ENCODE data around the gene EPB41L4B.

EPB41L4B gene

GRCh38 chr9:109319626-109320241, 1.1 kb downstream of the EPB41L4B start:
- DNase-seq = peak; percentile 9

- DNase-seq = peak; percentile 48
These were observed 1.7 kb downstream of the EPB41L4B start for GRCh38 chr9:109319017-109319625.

DNA sequence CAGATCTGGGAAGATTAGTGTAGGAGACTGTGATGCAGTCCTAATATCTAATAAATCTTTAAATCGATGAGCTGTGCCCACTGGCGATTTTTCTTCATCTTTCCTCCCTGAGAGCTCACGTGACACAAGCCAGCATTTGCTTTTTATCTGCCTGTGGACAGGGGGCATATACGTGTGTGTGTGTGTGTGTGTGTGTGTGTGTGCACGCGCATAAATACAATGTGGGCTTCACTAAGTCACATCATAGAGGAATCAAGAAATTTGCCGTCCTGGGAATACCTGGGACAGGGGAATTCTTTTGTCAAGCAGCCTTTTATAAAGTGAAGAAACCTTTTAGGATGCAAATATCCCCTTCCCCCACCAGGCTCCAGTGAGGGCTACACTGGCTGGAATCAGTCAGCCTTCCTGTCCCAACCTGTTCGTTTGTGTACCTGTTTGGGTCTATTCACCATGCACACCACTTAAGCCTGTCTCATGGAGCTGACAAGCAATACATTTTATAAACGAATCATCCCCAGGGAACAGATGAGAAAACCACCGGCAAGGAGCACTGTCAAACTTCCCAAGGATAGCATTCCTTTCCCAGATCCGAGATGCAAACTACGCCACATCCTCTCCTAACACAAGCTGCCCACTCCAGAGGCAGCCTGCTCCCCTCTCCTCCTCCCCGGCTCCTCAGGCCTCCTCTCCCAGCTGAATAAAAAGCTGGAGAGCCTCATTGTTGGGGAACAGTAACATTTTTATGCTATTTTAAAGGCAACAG, 2.7 kb downstream of the EPB41L4B start:
- peak; percentile 23 for DNase-seq

DNA sequence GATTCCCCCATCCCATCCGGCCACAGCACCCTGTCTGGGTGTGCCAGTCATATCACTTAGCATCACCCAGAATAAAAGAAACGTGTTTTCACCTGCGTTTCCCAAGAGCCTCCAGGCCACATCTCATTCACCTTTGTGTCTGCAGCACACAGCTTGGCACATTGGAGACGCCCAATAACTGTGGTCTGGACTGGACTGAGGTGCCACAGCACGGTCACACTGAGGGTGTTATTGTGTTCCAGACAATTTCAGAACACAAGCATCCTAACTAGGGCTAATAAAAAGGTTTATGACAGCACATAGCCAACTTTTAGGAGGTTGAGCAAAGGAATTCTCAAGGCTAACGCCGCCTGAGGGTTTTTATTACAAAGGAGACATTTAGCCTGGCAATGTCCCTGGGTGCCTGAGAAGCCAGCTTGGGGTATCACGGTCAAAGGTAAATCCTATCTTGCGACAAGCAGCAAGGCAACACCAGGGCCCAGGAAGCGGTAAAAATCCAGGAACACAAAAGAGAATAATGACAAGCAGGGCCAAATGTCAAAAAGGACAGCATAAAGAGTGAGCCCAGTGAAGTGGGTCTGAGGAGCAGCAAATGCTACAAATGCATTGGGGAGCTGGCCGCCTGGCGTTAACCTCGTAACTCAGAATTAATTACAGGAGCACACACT, 3.4 kb downstream of the EPB41L4B start:
- DNase-seq = no peak

DNA sequence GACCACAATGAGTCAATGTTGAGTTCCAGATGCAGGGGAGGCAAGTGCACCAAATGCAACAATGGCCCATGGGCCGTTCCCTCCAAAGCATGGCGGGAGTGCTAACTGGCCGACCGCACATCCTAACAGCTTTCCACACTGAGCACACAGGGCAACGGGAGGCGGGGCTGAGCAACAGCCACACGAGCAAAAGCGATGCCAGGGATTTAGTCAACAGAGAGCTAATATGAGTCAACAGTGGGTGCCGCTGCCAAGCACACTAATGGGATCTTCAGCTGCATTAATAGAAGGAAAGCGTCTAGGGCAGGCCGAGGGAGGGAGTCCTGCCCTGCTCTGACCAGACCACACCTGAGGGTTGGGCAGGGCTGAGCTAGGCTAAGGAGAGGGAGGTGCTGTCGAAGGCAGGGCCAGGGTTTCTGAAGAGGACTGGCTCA, 4.6 kb downstream of the EPB41L4B start:
- DNase-seq = peak; percentile 96

DNA sequence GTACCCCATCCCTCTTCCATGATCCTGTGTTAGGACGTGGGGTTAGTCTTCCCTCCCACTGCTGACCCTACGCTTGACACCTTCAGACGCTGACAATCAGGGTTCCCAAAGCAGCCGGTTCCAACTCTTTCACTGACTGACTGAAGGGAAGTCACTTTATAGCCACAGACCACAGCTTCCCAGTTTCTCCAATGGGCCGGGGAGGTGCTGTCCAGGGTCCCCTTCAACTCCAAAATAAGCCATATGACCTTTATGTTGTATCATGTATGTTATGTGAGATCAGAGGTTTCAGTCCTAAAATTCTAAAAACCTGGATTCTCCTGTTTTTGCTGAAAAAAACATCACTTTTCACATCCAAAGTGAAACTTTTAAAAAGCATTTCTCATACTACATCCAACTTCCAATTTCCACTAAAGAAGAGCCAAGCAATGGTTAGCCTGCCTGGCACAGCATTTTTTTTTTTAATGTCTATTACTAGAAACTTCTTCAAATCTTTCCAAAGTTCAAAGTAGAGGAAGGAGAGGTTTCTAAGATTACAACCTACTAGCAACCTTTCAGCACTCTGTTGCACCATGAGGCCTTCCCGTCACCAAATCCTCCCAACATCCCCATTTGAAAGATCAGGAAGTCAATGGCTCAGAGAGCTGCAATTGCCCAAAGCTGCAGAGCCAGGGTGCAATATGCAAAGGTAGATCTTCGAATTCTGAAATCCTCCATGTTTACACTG, 5.2 kb downstream of the EPB41L4B start:
- DNase-seq = no peak

DNA sequence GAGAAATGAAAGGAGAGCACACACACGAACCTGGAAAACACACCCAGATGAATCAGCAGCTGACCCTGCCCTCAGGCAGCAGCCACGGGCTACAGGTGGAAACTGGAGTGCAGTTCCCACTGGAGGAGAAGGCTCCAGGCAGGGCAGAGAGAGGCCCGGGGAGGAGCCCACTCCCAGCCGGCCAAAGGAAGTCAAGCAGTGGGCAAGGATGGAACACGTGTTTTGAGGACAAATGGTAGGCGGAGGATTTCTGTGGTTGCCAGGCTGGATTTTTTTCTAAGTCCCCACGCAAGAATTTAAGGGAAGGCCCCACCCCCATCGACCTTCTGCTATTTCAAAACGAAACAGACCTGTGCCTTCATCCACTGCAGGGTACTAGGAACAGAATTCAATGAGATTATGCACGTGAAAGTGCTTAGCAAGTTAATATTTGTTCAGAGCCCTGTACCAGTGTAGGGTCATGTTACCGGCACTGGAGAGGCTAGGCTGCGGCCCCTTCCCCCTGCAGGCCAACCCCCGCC, 6.8 kb downstream of the EPB41L4B start:
- DNase-seq = no peak

GRCh38 chr9:109313351-109313750, 7.5 kb downstream of the EPB41L4B start:
- DNase-seq = no peak

- DNase-seq = no peak
These were observed 8.1 kb downstream of the EPB41L4B start for GRCh38 chr9:109312783-109313182.

- peak; percentile 34 for DNase-seq
These were observed 9.1 kb downstream of the EPB41L4B start for GRCh38 chr9:109311731-109312130.

DNA sequence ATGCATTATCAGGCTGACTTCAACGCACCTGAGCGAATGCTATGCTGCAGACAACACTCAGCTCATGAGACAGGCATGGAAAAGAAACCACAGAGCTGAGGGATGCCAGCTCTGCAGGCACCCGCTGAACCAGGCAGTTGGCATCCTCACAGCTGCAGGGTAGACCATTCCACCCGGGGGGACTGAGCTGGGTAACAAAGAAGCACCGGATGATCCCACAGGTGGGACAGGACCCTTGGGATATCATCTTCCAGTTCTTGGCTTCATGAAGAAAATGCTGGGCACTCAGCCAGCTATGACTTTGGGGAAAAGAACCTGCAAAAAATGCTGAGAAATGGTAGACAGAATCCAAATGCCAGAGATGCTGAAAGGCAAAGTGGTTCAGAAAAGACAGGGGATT, 9.6 kb downstream of the EPB41L4B start:
- peak; percentile 73 for DNase-seq

DNA sequence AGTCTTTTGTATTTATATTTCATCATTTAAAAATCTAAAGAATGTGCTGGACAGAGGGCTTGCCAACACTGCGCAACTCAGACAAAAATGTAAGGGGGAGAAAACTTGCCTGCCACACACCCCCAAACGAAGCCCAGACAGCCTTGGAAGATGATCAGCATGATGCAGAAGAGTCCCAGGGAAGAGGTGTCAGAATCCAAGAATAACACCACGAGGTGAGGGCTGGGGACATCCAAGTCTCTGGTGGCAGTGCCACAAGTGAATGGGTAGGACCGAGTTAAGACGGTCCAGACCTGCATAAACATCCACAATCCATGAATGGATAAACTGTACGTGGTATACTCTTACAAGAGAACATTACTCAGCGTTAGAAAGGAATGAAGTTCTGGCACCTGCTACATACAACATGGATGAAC, 10.4 kb downstream of the EPB41L4B start:
- no peak for DNase-seq

GRCh38 chr9:109309282-109309681, 11.6 kb downstream of the EPB41L4B start:
- no peak for DNase-seq

GRCh38 chr9:109307380-109308240, 13.2 kb downstream of the EPB41L4B start:
- no peak for DNase-seq

GRCh38 chr9:109305801-109306200, 15.1 kb downstream of the EPB41L4B start:
- no peak for DNase-seq

GRCh38 chr9:109304347-109304746, 16.5 kb downstream of the EPB41L4B start:
- DNase-seq = no peak

- no peak for DNase-seq
These were observed 17.0 kb downstream of the EPB41L4B start for GRCh38 chr9:109303900-109304299.

- DNase-seq = no peak
These were observed 18.3 kb downstream of the EPB41L4B start for GRCh38 chr9:109302606-109303005.

DNA sequence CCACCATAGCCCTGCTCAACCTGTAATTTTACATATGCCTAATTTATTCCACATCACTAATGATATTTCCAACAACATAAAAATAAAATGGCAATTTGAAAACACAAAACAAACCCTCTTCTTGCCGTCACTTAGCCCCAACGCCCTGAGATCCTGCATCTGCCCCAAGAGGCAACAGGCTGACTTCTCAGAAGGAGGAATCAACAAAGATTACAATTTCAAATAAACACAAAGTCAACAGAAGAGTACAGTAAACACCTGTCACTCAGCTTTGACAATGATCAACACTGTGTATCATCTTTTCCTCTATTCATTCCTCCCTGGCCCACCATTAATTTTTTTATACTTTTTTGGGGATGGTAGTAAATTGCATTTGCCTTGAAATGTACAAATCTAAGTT, 19.8 kb downstream of the EPB41L4B start:
- DNase-seq = no peak

DNA sequence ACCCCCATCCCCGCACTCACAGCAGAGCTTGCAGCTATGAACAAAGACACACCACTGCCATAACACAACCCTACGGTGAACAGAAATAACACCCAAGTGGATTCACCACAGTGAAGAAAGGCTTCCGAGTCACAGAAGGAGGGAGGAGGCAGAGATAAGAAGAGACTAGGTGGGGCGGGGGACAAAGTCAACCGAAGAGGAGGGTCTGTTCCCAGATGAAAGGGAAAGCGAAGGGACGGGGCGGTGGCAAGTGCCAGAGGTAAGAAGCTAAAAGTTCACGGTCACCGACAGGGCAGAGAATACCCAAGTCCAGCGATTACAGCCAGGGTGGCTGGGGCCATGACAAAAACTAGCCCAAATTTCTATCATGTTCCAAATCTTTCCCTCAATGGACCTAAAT, 21.0 kb downstream of the EPB41L4B start:
- DNase-seq = no peak

- DNase-seq = no peak
These were observed 23.0 kb downstream of the EPB41L4B start for GRCh38 chr9:109297899-109298298.
